Measurements from ENCODE around the gene ICE2.

Gene ICE2, protein sequence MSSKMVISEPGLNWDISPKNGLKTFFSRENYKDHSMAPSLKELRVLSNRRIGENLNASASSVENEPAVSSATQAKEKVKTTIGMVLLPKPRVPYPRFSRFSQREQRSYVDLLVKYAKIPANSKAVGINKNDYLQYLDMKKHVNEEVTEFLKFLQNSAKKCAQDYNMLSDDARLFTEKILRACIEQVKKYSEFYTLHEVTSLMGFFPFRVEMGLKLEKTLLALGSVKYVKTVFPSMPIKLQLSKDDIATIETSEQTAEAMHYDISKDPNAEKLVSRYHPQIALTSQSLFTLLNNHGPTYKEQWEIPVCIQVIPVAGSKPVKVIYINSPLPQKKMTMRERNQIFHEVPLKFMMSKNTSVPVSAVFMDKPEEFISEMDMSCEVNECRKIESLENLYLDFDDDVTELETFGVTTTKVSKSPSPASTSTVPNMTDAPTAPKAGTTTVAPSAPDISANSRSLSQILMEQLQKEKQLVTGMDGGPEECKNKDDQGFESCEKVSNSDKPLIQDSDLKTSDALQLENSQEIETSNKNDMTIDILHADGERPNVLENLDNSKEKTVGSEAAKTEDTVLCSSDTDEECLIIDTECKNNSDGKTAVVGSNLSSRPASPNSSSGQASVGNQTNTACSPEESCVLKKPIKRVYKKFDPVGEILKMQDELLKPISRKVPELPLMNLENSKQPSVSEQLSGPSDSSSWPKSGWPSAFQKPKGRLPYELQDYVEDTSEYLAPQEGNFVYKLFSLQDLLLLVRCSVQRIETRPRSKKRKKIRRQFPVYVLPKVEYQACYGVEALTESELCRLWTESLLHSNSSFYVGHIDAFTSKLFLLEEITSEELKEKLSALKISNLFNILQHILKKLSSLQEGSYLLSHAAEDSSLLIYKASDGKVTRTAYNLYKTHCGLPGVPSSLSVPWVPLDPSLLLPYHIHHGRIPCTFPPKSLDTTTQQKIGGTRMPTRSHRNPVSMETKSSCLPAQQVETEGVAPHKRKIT

DNA sequence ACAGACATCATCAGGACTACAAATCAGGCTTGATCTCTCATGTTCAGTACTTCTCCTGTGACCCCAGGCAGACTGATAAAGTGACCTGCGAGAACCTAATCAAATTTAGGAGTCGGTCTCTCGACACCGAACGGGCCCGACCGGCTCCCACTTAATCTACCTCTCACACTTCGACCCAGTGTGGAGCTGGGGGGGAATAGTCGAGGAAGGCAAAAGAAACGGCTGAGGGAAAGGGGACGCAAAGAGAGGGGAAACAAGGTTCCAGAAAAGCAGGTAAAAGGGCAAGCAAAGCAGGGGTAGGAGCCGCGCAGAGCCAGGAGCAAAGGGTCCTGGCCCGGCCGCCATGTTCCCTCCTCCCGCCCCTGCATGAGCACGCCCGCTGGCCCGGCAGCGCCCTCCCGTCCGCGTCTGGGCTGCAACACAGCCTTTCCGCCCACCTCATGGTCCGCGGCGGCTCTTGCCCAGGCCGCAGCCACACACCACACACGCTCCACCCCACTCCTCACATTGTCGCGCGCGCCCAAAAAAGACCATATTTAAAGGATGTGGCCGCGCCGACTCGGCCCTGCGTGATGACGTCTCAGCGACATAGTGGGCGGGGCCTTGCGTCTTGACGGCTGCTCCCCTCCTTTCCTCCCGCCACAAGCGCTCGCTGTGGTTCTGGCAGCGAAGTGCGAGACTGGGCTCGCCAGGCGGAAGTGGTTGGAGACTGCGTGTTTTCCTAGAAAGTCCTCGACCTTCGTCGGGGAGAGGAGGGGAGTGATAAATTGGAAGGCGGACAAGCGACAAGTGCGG is at the start of gene ICE2:
ICE2 (minus strand) TSS at position 577 of the 795 bp plus-strand sequence. CDS start 1,165 bp downstream, outside the sequence.
- peak; percentile 93 for DNase-seq (ENCODE audit: low read depth)

DNA sequence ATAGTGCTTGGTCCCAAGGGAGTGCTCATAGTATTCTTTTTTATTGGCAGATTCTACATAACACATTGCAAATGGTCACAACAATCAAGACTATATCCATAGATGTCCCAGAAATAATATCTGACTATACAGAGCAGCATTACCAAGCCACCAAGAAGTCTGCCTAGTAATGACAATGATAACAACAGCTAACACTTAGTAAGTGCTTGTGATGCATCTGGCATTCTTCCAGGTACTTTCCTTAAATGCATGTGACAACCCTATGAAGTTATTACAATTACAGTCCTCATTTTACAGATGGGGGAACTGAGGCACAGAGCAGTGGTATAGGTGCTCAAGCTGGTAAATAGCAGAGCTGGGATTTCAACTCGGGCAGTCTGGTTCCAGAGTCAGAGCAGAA is 49.6 kb upstream of the ICE2 start:
- DNase-seq (ENCODE audit: low read depth), result no peak

DNA sequence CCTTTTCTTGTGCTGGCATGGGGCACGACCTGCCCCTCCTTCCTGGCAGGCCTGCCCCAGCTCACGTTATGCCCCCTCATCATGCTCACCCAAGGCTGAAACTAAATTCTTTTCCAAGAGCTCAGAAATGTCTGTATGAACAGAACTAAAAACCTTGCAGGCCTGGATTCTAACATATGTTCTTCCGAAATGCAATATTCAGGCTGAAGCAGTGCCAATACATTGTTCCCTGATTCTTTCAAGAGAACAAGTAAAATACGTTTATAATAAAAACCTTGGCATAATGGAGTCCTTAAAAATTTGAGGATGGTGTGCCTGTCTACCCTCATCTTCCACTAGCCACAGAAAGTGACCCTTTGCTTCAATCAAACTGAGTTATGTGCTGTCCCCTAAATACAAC is 48.5 kb upstream of the ICE2 start:
- no peak for DNase-seq (ENCODE audit: low read depth)

DNA sequence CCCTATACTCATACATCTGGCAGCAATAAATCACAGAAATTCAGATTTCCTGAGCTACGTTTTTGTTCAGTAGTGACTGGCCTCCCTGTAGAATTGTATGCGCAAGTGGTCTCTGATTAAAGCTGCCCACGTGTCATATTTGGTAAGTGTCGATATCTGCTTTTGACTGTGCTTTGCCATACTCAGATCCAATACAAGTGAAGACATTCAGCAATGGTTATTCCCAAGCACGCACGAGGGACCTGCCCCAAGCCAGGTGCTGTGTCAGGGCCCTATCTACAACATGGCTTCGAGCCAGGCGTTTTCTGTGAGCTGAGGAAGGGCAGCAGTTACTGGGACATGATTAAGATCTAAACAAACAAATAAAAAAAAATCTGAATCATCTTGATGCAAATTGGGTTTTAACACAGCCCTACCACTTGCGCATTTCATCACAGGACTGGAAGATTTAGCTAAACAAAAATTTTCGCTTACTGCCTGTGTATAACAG is 47.2 kb upstream of the ICE2 start:
- DNase-seq (ENCODE audit: low read depth), result no peak

DNA sequence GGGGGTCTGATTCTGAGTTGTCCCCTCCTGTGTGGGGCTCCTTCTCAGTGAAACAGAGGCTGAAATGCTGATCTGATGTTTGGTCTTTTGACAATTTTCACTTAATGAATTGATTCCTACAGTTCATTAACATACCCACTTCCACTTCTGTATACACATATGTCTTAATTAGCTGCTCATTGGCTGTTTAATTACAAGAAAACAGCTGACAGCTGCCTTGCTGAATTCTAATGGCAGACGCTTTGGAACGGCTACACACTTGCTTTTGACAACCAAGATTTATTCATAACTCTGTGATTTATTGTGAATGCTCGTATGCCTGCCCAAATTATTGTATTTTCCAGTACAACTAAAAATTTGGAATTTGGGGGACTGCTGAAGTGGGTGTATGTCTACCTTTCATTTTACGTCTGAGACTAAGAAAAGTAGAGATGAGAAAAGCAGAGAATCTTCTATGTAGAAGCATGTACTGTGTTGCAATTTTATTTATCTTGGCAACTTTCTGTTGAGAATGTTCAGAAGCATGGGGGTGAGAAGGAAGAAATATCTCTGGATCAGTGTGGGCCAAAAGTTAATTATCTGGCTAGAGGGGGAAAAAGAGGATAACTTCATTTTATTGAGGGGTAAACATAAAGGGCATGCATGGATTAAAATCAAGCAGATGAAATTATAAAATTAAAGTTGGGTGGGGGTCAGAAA is 46.5 kb upstream of the ICE2 start:
- no peak for DNase-seq (ENCODE audit: low read depth)

DNA sequence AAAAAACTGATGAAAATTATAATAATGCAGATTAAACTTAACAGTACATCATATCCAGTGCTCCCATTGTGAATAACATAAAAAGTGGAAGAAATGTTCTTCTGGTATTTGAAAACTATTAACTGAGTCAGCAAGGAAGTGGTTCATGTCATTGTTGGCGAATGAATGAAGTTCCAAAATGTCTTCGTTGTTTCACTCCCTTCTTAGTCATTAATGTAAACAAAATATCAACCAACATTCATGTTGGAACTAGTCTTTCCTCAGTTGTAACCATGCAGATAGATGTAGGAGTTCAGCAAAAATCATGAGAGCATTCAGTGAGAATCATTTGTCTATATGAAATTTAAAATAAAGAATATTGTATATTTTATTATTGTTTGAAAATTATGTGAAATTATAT is 44.1 kb upstream of the ICE2 start:
- no peak for DNase-seq (ENCODE audit: low read depth)

DNA sequence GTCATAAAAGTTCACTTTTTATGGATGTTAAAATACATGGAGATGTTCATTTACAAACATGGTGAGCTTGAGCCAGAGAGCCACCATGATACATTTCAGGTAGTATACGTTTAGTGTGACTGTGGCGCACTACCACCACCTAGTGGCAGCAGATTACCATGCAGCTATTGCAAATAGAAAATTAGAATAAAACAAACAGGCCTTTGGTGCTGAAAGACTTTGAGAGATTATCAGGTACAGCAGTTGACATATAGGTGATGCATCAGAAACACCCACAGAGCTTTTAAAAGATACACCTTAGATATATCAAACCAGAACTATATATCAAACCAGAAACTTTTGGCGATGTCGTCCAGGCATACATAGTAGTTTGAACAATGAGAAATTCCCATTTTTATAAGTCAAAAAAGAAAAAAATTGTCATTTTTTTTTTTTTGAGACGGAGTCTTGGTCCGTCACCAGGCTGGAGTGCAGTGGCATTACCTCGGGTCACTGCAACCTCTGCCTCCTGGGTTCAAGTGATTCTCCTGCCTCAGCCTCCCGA is 42.0 kb upstream of the ICE2 start:
- DNase-seq (ENCODE audit: low read depth), result peak; percentile 7

DNA sequence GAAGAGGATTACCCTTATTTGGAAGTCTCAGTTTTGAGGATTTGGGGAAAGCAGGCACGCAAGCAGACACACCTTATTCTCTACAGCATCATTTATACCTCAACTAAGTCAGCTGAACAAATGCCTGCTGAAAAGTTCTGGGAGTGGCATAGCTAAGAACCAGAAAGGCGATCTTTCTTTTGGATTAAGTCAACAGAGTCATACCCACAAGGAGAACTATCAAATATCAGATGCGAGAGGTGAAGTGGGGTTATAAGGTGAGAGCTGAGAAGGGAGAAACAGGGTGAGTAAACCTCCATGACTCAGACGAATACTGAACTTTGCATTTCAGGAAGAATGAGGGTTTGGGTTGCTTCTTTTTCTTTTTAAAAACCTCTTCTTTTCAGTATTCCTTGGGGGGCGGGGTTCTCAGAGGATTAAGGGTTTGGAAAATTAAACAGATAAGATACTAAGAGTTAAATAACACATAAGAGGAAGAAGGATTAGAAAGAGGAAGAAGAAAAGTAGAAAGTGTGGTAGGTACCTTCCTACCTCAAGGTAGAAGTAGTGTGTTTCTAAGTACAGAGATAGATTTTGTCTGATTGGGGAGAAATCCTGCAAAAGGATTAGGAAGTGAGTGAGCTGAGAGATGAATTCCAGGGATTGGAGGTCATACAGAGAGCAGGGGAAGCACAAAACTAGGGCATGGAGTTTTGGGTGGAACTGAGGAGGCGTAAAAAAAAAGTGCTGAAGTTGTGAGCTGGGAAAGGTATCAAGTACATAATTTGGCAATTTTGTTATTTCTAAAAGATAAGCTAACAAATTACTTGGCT is 41.3 kb upstream of the ICE2 start:
- DNase-seq (ENCODE audit: low read depth), result no peak

DNA sequence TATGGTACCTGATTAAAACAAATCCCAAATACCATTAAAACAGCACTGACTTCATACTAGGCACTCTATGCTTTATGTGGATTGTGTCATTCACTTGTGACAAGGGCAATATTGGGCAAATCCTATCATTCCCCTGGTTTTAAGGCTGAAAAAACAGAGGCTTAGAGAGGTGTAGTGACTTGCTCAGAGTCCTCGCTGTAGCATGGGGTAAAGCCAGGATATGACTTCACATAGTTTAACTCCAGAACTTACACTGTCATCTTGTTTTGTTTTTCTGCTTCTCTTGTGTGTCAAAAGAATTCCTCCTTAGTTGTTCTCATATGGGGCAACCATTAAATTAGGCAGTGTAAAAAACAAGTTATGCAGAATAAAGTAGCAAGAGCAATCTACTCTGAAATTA is 40.3 kb upstream of the ICE2 start:
- DNase-seq (ENCODE audit: low read depth), result no peak

DNA sequence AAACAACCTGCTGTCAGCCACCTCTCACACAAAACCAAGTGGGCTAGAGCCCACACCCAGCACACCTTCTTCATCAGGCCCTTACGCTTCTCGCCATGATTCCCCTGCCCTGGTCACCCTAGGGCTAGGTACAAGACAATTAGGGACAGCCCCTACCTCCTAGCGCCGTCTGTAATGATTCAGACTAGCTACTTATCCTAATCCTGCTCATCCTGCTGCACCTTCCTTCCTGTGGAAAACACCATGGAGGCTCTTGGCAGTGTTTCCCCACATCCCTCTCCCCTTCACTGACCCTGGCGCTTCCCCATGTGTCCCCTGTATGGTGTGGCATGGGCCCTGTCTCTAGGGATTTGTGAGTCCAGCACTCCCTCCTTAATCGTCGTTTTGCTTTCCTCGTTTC is 39.6 kb upstream of the ICE2 start:
- DNase-seq (ENCODE audit: low read depth), result no peak

DNA sequence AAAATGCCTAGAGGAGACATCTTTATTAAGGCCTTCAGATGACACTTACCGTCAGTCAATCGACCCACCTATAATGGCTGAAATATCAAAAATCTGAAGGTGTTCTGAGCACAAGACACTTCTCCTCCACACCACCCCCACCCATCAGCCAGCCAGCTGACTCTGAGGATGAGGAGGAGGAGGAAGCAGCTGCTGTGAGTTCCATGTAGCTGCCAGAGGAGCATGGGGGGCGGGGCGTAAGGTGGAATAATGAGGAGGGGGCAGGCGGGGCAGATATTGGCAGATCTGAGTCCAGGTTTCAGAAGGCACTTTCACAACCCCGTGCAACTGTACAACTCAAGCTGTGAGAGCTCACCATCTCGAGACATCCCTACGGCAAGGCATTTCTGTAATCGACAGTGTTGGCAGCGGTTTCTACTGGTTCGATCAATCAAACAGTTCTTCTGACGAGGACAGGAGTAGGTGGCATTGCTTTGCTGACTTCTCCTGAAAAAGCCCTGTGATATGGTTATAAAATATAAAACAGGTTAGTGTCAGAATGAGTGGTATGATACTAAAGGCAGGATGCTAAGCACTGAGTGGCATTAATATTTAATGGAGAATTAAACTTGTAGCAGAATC is 35.4 kb upstream of the ICE2 start:
- DNase-seq (ENCODE audit: low read depth), result no peak

DNA sequence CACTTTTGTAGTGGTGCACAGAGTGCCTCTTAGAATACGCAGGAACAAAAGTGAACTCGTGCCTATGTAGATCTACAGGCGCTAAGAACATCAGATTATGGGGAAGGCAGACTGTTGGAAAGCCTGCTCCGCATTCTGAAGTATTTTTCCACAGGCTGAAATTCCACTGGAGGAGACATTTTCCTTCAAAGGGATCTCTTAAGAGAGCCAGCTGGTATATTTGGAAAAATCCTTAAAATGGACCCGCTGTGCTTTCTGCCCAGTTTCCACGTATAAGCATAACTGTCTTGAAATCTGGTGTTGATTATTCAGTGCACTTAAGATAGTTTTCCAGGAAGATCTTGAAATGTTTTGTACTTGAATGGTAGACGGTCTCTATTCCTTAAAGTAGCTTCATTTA is 34.7 kb upstream of the ICE2 start:
- DNase-seq (ENCODE audit: low read depth), result no peak

DNA sequence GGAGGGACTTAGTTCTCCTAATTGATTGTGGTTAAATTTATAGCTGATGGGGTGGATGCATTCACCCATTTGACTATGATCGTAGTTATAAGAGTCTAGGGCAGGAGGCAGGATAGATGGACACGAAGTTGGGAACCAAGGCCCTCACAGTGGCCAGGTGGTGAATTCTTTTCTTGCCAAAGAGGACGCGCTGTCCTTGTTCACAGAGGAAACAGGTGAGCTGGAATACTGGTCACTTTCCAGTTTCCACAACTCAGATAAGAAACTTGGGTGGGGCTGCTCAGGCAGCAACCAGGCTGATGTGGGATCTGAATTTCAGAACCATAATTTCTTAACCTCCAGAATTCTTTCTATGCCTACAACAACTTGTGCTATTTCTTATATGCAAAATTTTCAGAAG is 34.0 kb upstream of the ICE2 start:
- no peak for DNase-seq (ENCODE audit: low read depth)

DNA sequence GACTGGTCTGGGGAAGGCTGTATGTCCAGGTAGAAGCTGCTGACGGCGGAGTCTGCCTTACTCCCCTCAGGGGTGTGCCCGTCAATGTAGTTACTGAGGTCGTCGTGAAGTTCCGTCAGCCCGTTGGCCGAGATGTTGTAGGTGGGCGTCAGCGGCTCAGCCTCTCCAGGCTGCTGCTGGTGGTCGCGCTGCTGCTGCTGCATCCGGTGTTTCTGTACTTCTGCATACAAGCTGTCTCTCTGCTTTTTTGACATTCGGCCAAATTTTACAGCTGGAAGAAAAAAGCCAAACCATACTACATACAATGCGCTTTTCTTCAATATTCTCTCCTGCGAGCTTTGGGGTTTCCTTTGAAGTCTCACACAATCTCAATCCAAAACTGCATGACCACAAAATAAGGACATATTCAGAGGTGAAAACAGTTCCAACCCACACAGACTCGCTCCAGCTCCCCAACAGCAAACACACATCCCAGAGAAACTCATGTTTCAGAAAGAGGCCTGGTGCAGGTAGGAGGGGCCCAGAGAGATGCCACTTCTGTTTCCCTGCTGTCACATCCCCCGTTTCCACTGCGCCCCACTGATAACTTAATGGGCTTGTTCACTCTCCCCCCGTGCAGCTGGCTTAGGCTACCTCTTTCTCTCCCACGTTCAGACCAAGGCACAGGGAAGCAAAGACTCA is 32.5 kb upstream of the ICE2 start:
- no peak for DNase-seq (ENCODE audit: low read depth)

DNA sequence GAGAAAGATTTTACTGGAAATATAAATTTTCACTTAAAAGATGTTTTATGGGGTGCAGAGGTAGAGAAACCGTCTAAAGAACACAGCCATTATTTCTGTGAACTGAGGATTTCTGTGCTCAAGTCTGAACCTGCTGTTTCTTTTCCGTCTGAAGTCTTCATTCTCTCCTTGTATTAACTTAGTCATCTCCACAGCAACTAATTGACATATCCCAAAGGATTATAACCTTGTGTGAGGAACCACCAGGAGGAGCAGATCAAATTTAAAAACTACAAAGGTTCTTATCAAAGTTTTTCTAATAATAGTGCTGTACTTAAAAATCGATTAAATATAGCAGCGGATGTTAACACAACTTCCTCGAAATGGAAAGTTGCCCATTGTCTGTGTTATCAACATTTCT is 31.1 kb upstream of the ICE2 start:
- no peak for DNase-seq (ENCODE audit: low read depth)

DNA sequence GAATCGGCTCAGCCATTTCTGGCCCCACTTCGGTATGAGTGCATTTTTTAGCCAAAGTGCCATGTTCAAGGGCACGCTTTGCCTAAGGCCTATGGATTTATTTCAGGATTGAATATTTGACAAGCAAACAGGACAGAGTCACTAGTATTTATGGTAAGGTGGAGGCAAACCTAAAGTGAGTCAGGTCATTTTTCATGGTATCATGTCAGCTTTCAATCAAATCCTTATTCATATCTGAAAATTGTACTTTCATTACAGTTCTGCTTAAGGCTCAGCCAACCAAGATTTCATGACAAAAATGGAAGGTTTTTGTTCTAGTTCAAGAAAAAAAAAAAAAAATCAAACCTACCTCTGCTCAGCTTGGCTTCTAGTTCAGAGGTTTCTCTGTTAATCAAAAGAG is 30.5 kb upstream of the ICE2 start:
- DNase-seq (ENCODE audit: low read depth), result no peak

DNA sequence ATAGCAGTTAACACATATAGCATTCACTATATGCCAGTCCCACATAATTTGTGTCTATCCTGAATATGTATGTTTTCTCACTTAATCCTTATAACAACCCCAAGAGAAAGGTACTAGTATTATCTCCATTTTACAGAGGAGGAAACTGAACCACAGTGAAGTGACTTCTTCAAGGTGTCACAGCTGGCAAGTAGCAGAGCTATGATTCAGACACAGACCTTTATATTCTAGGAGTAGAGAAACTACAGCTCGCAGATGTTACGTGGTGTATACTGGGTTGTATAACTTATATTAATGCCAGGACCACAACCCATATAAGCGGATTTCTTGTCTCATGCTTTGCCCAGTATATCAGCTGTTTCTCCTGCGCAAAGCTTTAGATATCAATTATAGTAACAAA is 29.5 kb upstream of the ICE2 start:
- DNase-seq (ENCODE audit: low read depth), result no peak

DNA sequence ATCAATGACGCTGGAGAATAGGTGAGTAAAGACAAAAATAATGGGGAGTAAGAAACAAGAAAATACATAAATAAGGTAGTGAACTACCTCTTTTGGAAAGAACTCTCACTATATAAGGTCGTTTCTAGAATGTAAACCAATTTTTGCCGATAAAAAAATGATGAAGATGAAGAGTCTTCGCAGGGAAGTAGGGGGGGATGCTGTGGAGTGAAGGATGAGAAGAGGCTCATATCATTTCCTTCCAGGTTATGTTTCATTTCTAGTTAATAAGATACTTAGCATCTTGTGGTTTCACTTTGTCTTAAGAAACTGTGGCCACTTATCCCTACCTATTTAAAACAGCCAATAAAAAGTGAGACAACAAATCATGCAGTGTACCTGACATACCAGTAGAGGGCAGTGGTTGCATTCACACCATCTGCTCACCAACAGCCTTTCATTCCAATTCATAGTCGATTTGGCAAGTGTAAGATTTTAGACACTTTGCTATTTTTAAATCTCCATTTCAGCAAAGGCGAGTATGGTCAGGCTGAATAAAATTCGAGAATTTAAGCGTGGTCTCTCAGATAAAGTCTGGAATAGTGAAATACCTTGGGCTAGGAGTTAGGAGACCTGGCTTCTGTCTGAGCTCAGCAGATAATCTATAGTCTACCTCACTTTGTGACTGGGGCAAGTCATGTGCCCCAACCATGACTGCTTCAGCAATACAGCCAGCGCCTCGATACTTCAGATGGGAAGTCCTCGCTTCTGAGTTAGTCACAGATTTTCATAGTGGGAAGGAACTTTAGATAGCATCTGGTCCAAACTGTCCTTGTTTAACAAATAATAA is 28.9 kb upstream of the ICE2 start:
- peak; percentile 4 for DNase-seq (ENCODE audit: low read depth)
